ENCODE measurements around the gene DVL3.
"Not testable (repeated sequence)": the region's sequence is repeated elsewhere in the genome, so short reads cannot be mapped to it uniquely, and the experiment has no call there.

DVL3 gene

GRCh38 chr3:184142199-184142598 is 13.0 kb upstream of the DVL3 start:
- H3K27me3 Mint-ChIP-seq (ENCODE audit: low read depth) = no peaks in the 10 kb centered on the region
- H3K9me3 Mint-ChIP-seq = no peaks in the 10 kb centered on the region
- no peak for DNase-seq (ENCODE audit: low spot score)
- H3K4me3 Mint-ChIP-seq = no peak overlapping the region
- peaks cover 7% of the 10 kb centered on the region for H3K4me1 Mint-ChIP-seq (ENCODE audit: low read depth)
- peaks cover 41% of the 10 kb centered on the region for H3K36me3 Mint-ChIP-seq (ENCODE audit: low read depth)
- H3K27ac Mint-ChIP-seq = no peak overlapping the region

- no peak for DNase-seq (ENCODE audit: low spot score)
- Mint-ChIP-seq H3K36me3 (ENCODE audit: low read depth) (peaks cover 36% of the 10 kb centered on the region), H3K4me1 (ENCODE audit: low read depth) (no peaks in the 10 kb centered on the region), H3K27ac (no peak overlapping the region), H3K4me3 (no peak overlapping the region), H3K27me3 (ENCODE audit: low read depth) (no peaks in the 10 kb centered on the region), H3K9me3 (no peaks in the 10 kb centered on the region)
Measured at GRCh38 chr3:184143327-184143726, 11.8 kb upstream of the DVL3 start.

- H3K36me3 Mint-ChIP-seq (ENCODE audit: low read depth) = peaks cover 36% of the 10 kb centered on the region
- DNase-seq (ENCODE audit: low spot score) = no peak
- no peaks in the 10 kb centered on the region for H3K27me3 Mint-ChIP-seq (ENCODE audit: low read depth)
- H3K9me3 Mint-ChIP-seq = no peaks in the 10 kb centered on the region
- H3K27ac Mint-ChIP-seq = no peak overlapping the region
- peaks cover 2% of the 10 kb centered on the region for H3K4me1 Mint-ChIP-seq (ENCODE audit: low read depth)
- H3K4me3 Mint-ChIP-seq = no peak overlapping the region
Measured at GRCh38 chr3:184144505-184144904, 10.7 kb upstream of the DVL3 start.

- H3K4me1 Mint-ChIP-seq (ENCODE audit: low read depth) = peaks cover 2% of the 10 kb centered on the region
- DNase-seq (ENCODE audit: low spot score) = no peak
- H3K27ac Mint-ChIP-seq = no peak overlapping the region
- H3K4me3 Mint-ChIP-seq = no peak overlapping the region
- no peaks in the 10 kb centered on the region for H3K27me3 Mint-ChIP-seq (ENCODE audit: low read depth)
- H3K36me3 Mint-ChIP-seq (ENCODE audit: low read depth) = peaks cover 33% of the 10 kb centered on the region
- no peaks in the 10 kb centered on the region for H3K9me3 Mint-ChIP-seq
Measured at GRCh38 chr3:184145111-184145524, 10.1 kb upstream of the DVL3 start.

- Mint-ChIP-seq H3K4me3 (no peak overlapping the region), H3K27ac (no peak overlapping the region), H3K9me3 (no peaks in the 10 kb centered on the region), H3K4me1 (ENCODE audit: low read depth) (peaks cover 2% of the 10 kb centered on the region), H3K27me3 (ENCODE audit: low read depth) (no peaks in the 10 kb centered on the region), H3K36me3 (ENCODE audit: low read depth) (peaks cover 26% of the 10 kb centered on the region)
- no peak for DNase-seq (ENCODE audit: low spot score)
Measured at GRCh38 chr3:184145751-184146270, 9.4 kb upstream of the DVL3 start.

GRCh38 chr3:184148076-184148475 is 7.1 kb upstream of the DVL3 start:
- Mint-ChIP-seq H3K36me3 (ENCODE audit: low read depth) (peaks cover 11% of the 10 kb centered on the region), H3K27me3 (ENCODE audit: low read depth) (no peaks in the 10 kb centered on the region), H3K27ac (no peak overlapping the region), H3K4me1 (ENCODE audit: low read depth) (peaks cover 4% of the 10 kb centered on the region), H3K9me3 (no peaks in the 10 kb centered on the region), H3K4me3 (no peak overlapping the region)
- DNase-seq (ENCODE audit: low spot score) = no peak

- DNase-seq (ENCODE audit: low spot score) = no peak
- H3K27ac Mint-ChIP-seq = no peak overlapping the region
- no peak overlapping the region for H3K4me3 Mint-ChIP-seq
- H3K9me3 Mint-ChIP-seq = no peaks in the 10 kb centered on the region
- H3K27me3 Mint-ChIP-seq (ENCODE audit: low read depth) = no peaks in the 10 kb centered on the region
- H3K4me1 Mint-ChIP-seq (ENCODE audit: low read depth) = peaks cover 6% of the 10 kb centered on the region
- peaks cover 2% of the 10 kb centered on the region for H3K36me3 Mint-ChIP-seq (ENCODE audit: low read depth)
Measured at GRCh38 chr3:184149123-184149522, 6.1 kb upstream of the DVL3 start.

- H3K36me3 Mint-ChIP-seq (ENCODE audit: low read depth); DNase-seq (ENCODE audit: low spot score); H3K4me1 Mint-ChIP-seq (ENCODE audit: low read depth); H3K9me3 Mint-ChIP-seq; H3K27ac Mint-ChIP-seq; H3K4me3 Mint-ChIP-seq; H3K27me3 Mint-ChIP-seq (ENCODE audit: low read depth): not testable (repeated sequence)
Measured at GRCh38 chr3:184149770-184150169, 5.4 kb upstream of the DVL3 start.

- peak overlapping the region; percentile 95 for H3K4me3 Mint-ChIP-seq
- H3K9me3 Mint-ChIP-seq = no peaks in the 10 kb centered on the region
- peak overlapping the region; percentile 91 for H3K27ac Mint-ChIP-seq
- DNase-seq (ENCODE audit: low spot score) = peak; percentile 49
- peaks cover 3% of the 10 kb centered on the region for H3K36me3 Mint-ChIP-seq (ENCODE audit: low read depth)
- no peaks in the 10 kb centered on the region for H3K27me3 Mint-ChIP-seq (ENCODE audit: low read depth)
- H3K4me1 Mint-ChIP-seq (ENCODE audit: low read depth) = peaks cover 16% of the 10 kb centered on the region
Measured at GRCh38 chr3:184155644-184156521, 706 bp downstream of the DVL3 start.

- peak overlapping the region; percentile 91 for H3K27ac Mint-ChIP-seq
- peak overlapping the region; percentile 95 for H3K4me3 Mint-ChIP-seq
- no peak for DNase-seq (ENCODE audit: low spot score)
- no peaks in the 10 kb centered on the region for H3K9me3 Mint-ChIP-seq
- H3K36me3 Mint-ChIP-seq (ENCODE audit: low read depth) = peaks cover 3% of the 10 kb centered on the region
- H3K4me1 Mint-ChIP-seq (ENCODE audit: low read depth) = peaks cover 19% of the 10 kb centered on the region
- H3K27me3 Mint-ChIP-seq (ENCODE audit: low read depth) = no peaks in the 10 kb centered on the region
Measured at GRCh38 chr3:184156522-184156955, 1.4 kb downstream of the DVL3 start.

- DNase-seq (ENCODE audit: low spot score) = no peak
- Mint-ChIP-seq H3K4me1 (ENCODE audit: low read depth) (peaks cover 19% of the 10 kb centered on the region), H3K9me3 (no peaks in the 10 kb centered on the region), H3K4me3 (peak overlapping the region; percentile 95), H3K27me3 (ENCODE audit: low read depth) (no peaks in the 10 kb centered on the region), H3K27ac (peak overlapping the region; percentile 9), H3K36me3 (ENCODE audit: low read depth) (peaks cover 3% of the 10 kb centered on the region)
Measured at GRCh38 chr3:184157206-184157605, 2.0 kb downstream of the DVL3 start.

GRCh38 chr3:184158404-184158803 is 3.2 kb downstream of the DVL3 start:
- H3K27ac Mint-ChIP-seq = no peak overlapping the region

GRCh38 chr3:184160456-184160855 is 5.3 kb downstream of the DVL3 start:
- H3K27ac Mint-ChIP-seq = no peak overlapping the region
- no peaks in the 10 kb centered on the region for H3K27me3 Mint-ChIP-seq (ENCODE audit: low read depth)
- H3K4me1 Mint-ChIP-seq (ENCODE audit: low read depth) = peaks cover 14% of the 10 kb centered on the region
- H3K4me3 Mint-ChIP-seq = no peak overlapping the region
- DNase-seq (ENCODE audit: low spot score) = no peak
- peaks cover 12% of the 10 kb centered on the region for H3K36me3 Mint-ChIP-seq (ENCODE audit: low read depth)
- no peaks in the 10 kb centered on the region for H3K9me3 Mint-ChIP-seq

More at GRCh38 chr3:184158404-184158803, 3.2 kb downstream of the DVL3 start:
- no peaks in the 10 kb centered on the region for H3K9me3 Mint-ChIP-seq
- H3K4me3 Mint-ChIP-seq = no peak overlapping the region
- H3K27me3 Mint-ChIP-seq (ENCODE audit: low read depth) = no peaks in the 10 kb centered on the region
- H3K36me3 Mint-ChIP-seq (ENCODE audit: low read depth) = peaks cover 5% of the 10 kb centered on the region
- peaks cover 15% of the 10 kb centered on the region for H3K4me1 Mint-ChIP-seq (ENCODE audit: low read depth)
- no peak for DNase-seq (ENCODE audit: low spot score)

- Mint-ChIP-seq H3K36me3 (ENCODE audit: low read depth) (peaks cover 16% of the 10 kb centered on the region), H3K27ac (peak overlapping the region; percentile 21)
- H3K27me3 Mint-ChIP-seq (ENCODE audit: low read depth); H3K4me3 Mint-ChIP-seq; H3K4me1 Mint-ChIP-seq (ENCODE audit: low read depth); DNase-seq (ENCODE audit: low spot score); H3K9me3 Mint-ChIP-seq: not testable (repeated sequence)
Measured at GRCh38 chr3:184162571-184163070, 7.4 kb downstream of the DVL3 start.
